Neural crest cell (in vitro differentiated cells): Measurements from ENCODE around the gene KRT73. TPM values are rescaled to one million over a fixed set of nuclear protein-coding genes. Genes with fewer than 3 reads are reported as not detected.

Experiments
- DNase-seq: peaks from one replicate; pipeline ENCODE4 v3.0.0; 2021; ENCODE audit warnings: low read depth, mixed read lengths, low spot score
- H3K27ac Mint-ChIP-seq: one replicate; pipeline ENCODE4 v1.8.0; 2021; ENCODE audit warnings: mild to moderate bottlenecking, mixed read lengths; ENCODE audit not compliant: unreplicated experiment
- H3K27me3 Mint-ChIP-seq: 2 replicates; pipeline ENCODE4 v1.8.0; 2021; ENCODE audit warnings: low read depth, mild to moderate bottlenecking, mixed read lengths
- H3K36me3 Mint-ChIP-seq: 2 replicates; pipeline ENCODE4 v1.8.0; 2021; ENCODE audit warnings: low read depth, mild to moderate bottlenecking, mixed read lengths
- H3K4me1 Mint-ChIP-seq: 2 replicates; pipeline ENCODE4 v1.8.0; 2021; ENCODE audit warnings: mixed read lengths
- H3K4me3 Mint-ChIP-seq: one replicate; pipeline ENCODE4 v1.8.0; 2021; ENCODE audit warnings: mild to moderate bottlenecking, mixed read lengths
- H3K9me3 Mint-ChIP-seq: 2 replicates; pipeline ENCODE4 v1.8.0; 2021; ENCODE audit warnings: mixed read lengths
- long read RNA-seq: library from polyadenylated mRNA; unstranded; transcript quantifications from one replicate; pipeline ENCODE4 v2.0.0, GENCODE V29; 2020
- total RNA-seq: library from RNA; stranded (reverse); gene quantifications from 2 replicates; pipeline ENCODE4 v1.2.1, GENCODE V29; 2021
- TF ChIP-seq, protein P1 (sequence below): fragments of 200-600 bp; sonication (generic); conservative IDR thresholded peaks from 2 replicates; pipeline ENCODE4 v1.5.0; 2021; ENCODE audit warnings: antibody characterized with exemption, mild to moderate bottlenecking

KRT73 gene
- not detected in 2 replicates for total RNA-seq
- long read RNA-seq, result 0 reads

DNA sequence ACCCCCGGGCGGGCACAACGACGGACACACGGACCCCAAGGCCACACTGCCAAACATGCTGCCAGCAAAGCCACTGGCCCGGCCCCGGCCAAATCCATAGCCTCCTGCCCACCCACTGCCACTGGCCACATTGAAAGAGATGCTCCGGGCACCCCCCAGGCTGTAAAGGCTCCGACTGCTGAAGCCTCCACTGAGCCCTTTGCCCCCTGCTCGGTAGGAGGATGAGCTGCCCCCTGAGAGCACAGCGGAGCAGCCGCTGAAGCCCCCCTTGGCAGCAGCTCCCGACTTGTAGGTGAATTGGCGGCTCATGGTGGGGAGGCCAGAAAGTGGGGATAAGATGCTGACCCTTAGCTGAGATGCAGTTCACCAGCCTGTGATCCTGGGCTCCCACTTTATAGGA lies at the start of gene KRT73:
TSS of gene KRT73 (minus strand) at position 344 of the 400 bp plus-strand sequence. CDS start at position 309, 35 bp downstream.
- no peak for DNase-seq
- Mint-ChIP-seq H3K4me1 (peaks cover 9% of the 10 kb centered on the region), H3K4me3 (no peak within 1 kb of the TSS), H3K36me3 (no peaks in the 10 kb centered on the region), H3K27ac (no peak within 1 kb of the TSS), H3K9me3 (no peaks in the 10 kb centered on the region), H3K27me3 (peaks cover 16% of the 10 kb centered on the region)
- TF ChIP-seq, protein P1, sequence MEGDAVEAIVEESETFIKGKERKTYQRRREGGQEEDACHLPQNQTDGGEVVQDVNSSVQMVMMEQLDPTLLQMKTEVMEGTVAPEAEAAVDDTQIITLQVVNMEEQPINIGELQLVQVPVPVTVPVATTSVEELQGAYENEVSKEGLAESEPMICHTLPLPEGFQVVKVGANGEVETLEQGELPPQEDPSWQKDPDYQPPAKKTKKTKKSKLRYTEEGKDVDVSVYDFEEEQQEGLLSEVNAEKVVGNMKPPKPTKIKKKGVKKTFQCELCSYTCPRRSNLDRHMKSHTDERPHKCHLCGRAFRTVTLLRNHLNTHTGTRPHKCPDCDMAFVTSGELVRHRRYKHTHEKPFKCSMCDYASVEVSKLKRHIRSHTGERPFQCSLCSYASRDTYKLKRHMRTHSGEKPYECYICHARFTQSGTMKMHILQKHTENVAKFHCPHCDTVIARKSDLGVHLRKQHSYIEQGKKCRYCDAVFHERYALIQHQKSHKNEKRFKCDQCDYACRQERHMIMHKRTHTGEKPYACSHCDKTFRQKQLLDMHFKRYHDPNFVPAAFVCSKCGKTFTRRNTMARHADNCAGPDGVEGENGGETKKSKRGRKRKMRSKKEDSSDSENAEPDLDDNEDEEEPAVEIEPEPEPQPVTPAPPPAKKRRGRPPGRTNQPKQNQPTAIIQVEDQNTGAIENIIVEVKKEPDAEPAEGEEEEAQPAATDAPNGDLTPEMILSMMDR, result no peak

DNA sequence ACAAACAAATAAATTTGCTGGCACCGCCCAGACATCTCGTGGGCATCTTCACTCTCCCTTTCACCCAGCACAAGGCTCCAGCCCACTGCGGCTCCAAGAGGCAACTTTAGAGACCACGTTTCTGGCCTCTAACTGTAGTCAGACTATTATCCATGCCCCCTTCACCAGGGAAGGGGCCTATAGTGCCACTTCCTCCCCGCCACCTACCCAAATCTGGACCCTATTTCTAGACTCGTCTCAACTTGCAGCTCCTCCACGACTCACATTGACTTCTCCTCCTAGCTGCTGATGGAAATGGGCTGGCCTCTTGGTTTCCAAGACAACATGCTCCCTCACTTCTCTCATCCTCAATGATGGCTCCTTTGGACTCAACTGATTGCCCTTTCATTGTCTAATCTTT lies 49.6 kb upstream of the KRT73 start:
- DNase-seq, result no peak
- Mint-ChIP-seq H3K27me3 (peaks cover 31% of the 10 kb centered on the region), H3K4me1 (no peaks in the 10 kb centered on the region), H3K27ac (no peak overlapping the region), H3K4me3 (no peak overlapping the region), H3K36me3 (no peaks in the 10 kb centered on the region), H3K9me3 (no peaks in the 10 kb centered on the region)
- TF ChIP-seq, protein P1, result no peak

DNA sequence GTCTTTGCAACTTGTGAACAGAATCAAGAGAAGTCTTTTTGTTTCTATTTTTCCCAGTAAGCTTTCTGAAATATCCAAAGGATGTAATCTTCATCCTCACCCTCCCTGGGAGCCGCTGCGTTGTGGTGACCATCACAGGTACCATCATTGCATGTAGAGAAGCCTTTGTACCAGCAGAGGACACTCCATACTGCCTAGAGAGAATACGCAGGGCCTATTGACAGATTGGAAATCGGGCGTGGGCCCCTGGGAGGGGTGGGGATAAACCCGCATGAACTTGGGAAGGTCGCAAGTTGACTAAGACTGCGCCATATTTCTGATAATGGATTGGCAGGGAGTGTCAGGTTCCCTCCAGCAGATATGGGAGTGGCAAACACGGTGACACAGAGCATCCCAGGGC lies 49.1 kb upstream of the KRT73 start:
- Mint-ChIP-seq H3K27me3 (peaks cover 31% of the 10 kb centered on the region), H3K4me1 (no peaks in the 10 kb centered on the region), H3K4me3 (no peak overlapping the region), H3K36me3 (no peaks in the 10 kb centered on the region), H3K9me3 (no peaks in the 10 kb centered on the region), H3K27ac (no peak overlapping the region)
- DNase-seq, result no peak
- TF ChIP-seq, protein P1, result no peak

DNA sequence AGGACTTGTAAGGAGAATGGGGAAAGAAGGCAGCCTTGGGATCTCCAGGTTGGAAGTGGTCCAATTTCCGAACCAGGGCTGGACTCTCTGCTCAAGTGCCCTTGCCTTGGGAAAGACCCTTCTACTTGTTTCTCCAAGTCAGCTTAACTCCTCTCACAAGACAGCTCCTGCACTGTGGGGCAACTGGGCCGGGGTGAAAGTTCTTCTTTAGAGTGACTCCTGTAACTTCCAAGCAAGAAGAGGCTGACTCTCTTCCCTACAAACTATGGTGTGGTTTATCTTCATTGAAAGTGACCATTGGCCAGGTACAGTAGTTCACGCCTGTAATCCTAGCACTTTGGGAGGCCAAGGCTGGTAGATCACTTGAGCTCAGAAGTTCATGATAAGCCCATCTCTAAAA lies 48.1 kb upstream of the KRT73 start:
- H3K27me3 Mint-ChIP-seq, result peaks cover 31% of the 10 kb centered on the region
- H3K27ac Mint-ChIP-seq, result no peak overlapping the region

DNA sequence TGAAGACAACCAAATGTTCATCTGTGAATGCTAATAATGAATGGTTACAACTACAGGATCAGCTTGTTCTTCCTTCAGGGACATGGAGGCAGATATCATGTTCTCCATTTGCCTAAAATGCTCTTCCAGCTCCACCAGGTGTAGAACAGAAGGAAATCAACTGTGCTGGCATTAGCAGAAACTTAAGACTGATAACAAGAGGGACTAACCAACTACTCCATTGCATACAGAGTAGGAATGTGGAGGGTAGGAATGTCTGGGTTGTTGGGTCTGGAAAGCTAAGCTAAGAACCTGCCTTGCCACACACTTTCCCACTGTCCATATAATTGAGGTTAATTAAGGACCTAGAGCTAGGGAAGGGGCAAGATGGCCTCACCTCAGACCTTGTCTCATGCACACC lies 45.1 kb upstream of the KRT73 start:
- Mint-ChIP-seq H3K9me3 (no peaks in the 10 kb centered on the region), H3K4me1 (no peaks in the 10 kb centered on the region), H3K27ac (no peak overlapping the region), H3K36me3 (no peaks in the 10 kb centered on the region), H3K27me3 (peaks cover 34% of the 10 kb centered on the region), H3K4me3 (no peak overlapping the region)
- no peak for DNase-seq
- TF ChIP-seq, protein P1, result no peak

More for the DNA sequence above, 48.1 kb upstream of the KRT73 start:
- Mint-ChIP-seq H3K9me3 (no peaks in the 10 kb centered on the region), H3K4me1 (no peaks in the 10 kb centered on the region), H3K36me3 (no peaks in the 10 kb centered on the region), H3K4me3 (no peak overlapping the region)
- no peak for DNase-seq
- TF ChIP-seq, protein P1, result no peak

DNA sequence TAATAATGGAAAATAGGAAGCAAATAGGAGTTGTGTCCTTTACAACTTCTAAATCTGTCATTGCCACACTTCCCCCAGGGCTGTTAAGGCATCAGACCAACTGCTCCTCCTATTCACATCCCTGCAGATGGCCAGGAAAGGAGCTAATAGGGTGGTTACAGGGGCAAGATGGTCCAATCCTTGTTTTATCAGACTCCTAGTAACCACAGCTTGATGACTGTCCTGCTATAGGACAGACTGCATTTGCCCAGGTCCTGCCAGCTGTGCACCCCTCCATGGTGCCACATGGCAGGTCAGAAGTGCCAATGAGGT lies 44.5 kb upstream of the KRT73 start:
- Mint-ChIP-seq H3K27ac (no peak overlapping the region), H3K9me3 (no peaks in the 10 kb centered on the region), H3K36me3 (no peaks in the 10 kb centered on the region), H3K27me3 (peaks cover 36% of the 10 kb centered on the region), H3K4me1 (no peaks in the 10 kb centered on the region), H3K4me3 (no peak overlapping the region)
- TF ChIP-seq, protein P1, result no peak
- no peak for DNase-seq
